Endothelial cell of umbilical vein (primary cell): ENCODE data around the gene GPR146. TPM values are rescaled to one million over a fixed set of nuclear protein-coding genes. Genes with fewer than 3 reads are reported as not detected.

Source experiments
- BruUV-seq: library from RNA; stranded (reverse); fragments of 400-500 nt; replicated peaks from 2 replicates; lab custom pipeline; 2021; lab: Mats Ljungman, UMichigan
- CTCF ChIA-PET: fragments of 300-600, 350-600 bp; sonication (Branson Sonifier 250); formaldehyde crosslinking; loops from one replicate; lab custom pipeline; 2021; ENCODE audit warnings: antibody characterized with exemption, inconsistent platforms; lab: Charles Lee
- POLR2A ChIA-PET: fragments of 300-600, 350-600 bp; sonication (Branson Sonifier 250); formaldehyde crosslinking; loops from one replicate; lab custom pipeline; 2021; ENCODE audit warnings: antibody characterized with exemption, inconsistent platforms; lab: Charles Lee
- DNase-seq: peaks from one replicate; pipeline ENCODE4 v3.0.0-alpha.2; 2011; ENCODE audit warnings: low read depth, low spot score
- FAIRE-seq: peaks from 2 replicates; lab custom pipeline; 2011; peaks lifted over from hg19 to GRCh38; lab: Jason Lieb, UNC
- H2AFZ ChIP-seq: 2 replicates; pipeline ENCODE4 v1.6.0; 2012; ENCODE audit warnings: low read depth, low read length, control low read depth, inconsistent platforms
- H3K27ac ChIP-seq: 2 replicates; pipeline ENCODE4 v1.5.1; 2011; ENCODE audit warnings: low read depth, mild to moderate bottlenecking, control low read depth, low read length, moderate library complexity; ENCODE audit not compliant: insufficient read depth
- H3K27me3 ChIP-seq, 2 experiments: 2 replicates each; pipeline versions ENCODE4 v1.6.0 to v1.6.1; 2011; ENCODE audit warnings: low read length in 2 of 2, mixed read lengths in 1 of 2; ENCODE audit not compliant: control insufficient read depth in 2 of 2, insufficient read depth in 2 of 2
- H3K36me3 ChIP-seq, 2 experiments: 2 replicates in 1 of 2; 3 replicates in 1 of 2; pipeline ENCODE4 v1.5.1; 2011; ENCODE audit warnings: low read length in 2 of 2, mild to moderate bottlenecking in 1 of 2, moderate library complexity in 1 of 2; ENCODE audit not compliant: control insufficient read depth in 2 of 2, insufficient read depth in 2 of 2; ENCODE audit errors: extremely low read depth in 1 of 2
- H3K4me1 ChIP-seq: 3 replicates; pipeline ENCODE4 v1.5.1; 2011; ENCODE audit warnings: mild to moderate bottlenecking, low read length; ENCODE audit not compliant: control insufficient read depth, insufficient read depth; ENCODE audit errors: extremely low read depth
- H3K4me2 ChIP-seq: 2 replicates; pipeline ENCODE4 v1.6.1; 2011; ENCODE audit warnings: low read length, control low read depth, mixed read lengths; ENCODE audit not compliant: insufficient read depth
- H3K4me3 ChIP-seq, 3 experiments: fragments of 200-600 bp in 1 of 3; sonication (generic), shearing (Covaris generic) in 1 of 3; replicated peaks in 1 of 3; 2 replicates each; pipeline ENCODE4 v1.5.1; 2011 to 2016; ENCODE audit warnings: control low read depth in 3 of 3, low read length in 3 of 3, mild to moderate bottlenecking in 2 of 3, inconsistent platforms in 1 of 3, low read depth in 1 of 3, moderate library complexity in 1 of 3; ENCODE audit not compliant: insufficient read depth in 1 of 3
- H3K79me2 ChIP-seq: 2 replicates; pipeline ENCODE4 v1.6.0; 2012; ENCODE audit warnings: low read length, inconsistent platforms; ENCODE audit not compliant: control insufficient read depth, insufficient read depth
- H3K9ac ChIP-seq: replicated peaks from 2 replicates; pipeline ENCODE3; 2011; ENCODE audit warnings: low read length, control low read depth; ENCODE audit not compliant: insufficient read depth; ENCODE audit errors: extremely low read depth
- H3K9me1 ChIP-seq: replicated peaks from 3 replicates; pipeline ENCODE4 v1.6.0; 2011; ENCODE audit warnings: mild to moderate bottlenecking, low read length; ENCODE audit not compliant: control insufficient read depth, insufficient read depth; ENCODE audit errors: extremely low read depth
- H3K9me3 ChIP-seq: replicated peaks from 2 replicates; pipeline ENCODE4 v1.5.1; 2012; ENCODE audit warnings: low read length, inconsistent platforms; ENCODE audit not compliant: control insufficient read depth, insufficient read depth
- H4K20me1 ChIP-seq: replicated peaks from 2 replicates; pipeline ENCODE3; 2011; ENCODE audit warnings: mild to moderate bottlenecking, low read length; ENCODE audit not compliant: control insufficient read depth, insufficient read depth; ENCODE audit errors: extremely low read depth
- EZH2 ChIP-seq: IDR thresholded peaks from 2 replicates; pipeline ENCODE4 v1.6.1; 2012; ENCODE audit warnings: borderline replicate concordance, low read depth, mild to moderate bottlenecking, moderate library complexity, low read length, inconsistent platforms; ENCODE audit not compliant: severe bottlenecking
- FOS ChIP-seq: IDR thresholded peaks from 2 replicates; pipeline ENCODE4 v1.6.1; 2011; ENCODE audit warnings: mild to moderate bottlenecking, low read length, moderate library complexity, borderline replicate concordance; ENCODE audit not compliant: insufficient read depth
- GATA2 ChIP-seq: IDR thresholded peaks from 2 replicates; pipeline ENCODE4 v1.7.0; 2011; ENCODE audit warnings: low read depth, mild to moderate bottlenecking, moderate library complexity, mixed read lengths, low read length; ENCODE audit not compliant: insufficient read length, insufficient read depth
- JUN ChIP-seq: IDR thresholded peaks from 2 replicates; pipeline ENCODE4 v1.6.1; 2011; ENCODE audit warnings: borderline replicate concordance, low read depth; ENCODE audit not compliant: insufficient read length, insufficient read depth
- MYC ChIP-seq: IDR thresholded peaks from one replicate; pipeline ENCODE4 v1.6.1; 2011; ENCODE audit warnings: mild to moderate bottlenecking, low read depth, low read length
- POLR2A ChIP-seq: IDR thresholded peaks from 2 replicates; pipeline ENCODE4 v1.6.1; 2012; ENCODE audit warnings: low read depth, mild to moderate bottlenecking, control low read depth, low read length
- POLR2AphosphoS5 ChIP-seq: IDR thresholded peaks from 2 replicates; pipeline ENCODE4 v1.6.1; 2012; ENCODE audit warnings: low read depth, mild to moderate bottlenecking, control low read depth, low read length, moderate library complexity; ENCODE audit not compliant: insufficient read depth
- dilution Hi-C: fragments of 300-500 bp; cut with MboI; formaldehyde crosslinking; loops from one replicate; pipeline ENCODE4 v1.15.0; 2019; ENCODE audit warnings: low sequenced_read_pairs; ENCODE audit not compliant: extremely low pct_ligation_motif_present
- intact Hi-C: fragments of 100-400 bp; cut with micrococcal nuclease; formaldehyde crosslinking; loops from one replicate; pipeline ENCODE4 v1.10.0; 2022
- polyA plus RNA-seq, 4 experiments: library from polyadenylated mRNA; depleted of rRNA in 3 of 4; stranded (reverse) in 3 of 4; unstranded in 1 of 4; fragments of >200 nt; gene quantifications; 2 replicates each; pipeline versions ENCODE4 v1.2.1 to v1.2.3, GENCODE V29; 2011 to 2012; ENCODE audit warnings: missing spikeins in 1 of 4
- total RNA-seq: library from RNA; stranded (reverse); gene quantifications from 2 replicates; pipeline ENCODE4 v1.2.3, GENCODE V29; 2021
- TF ChIP-seq, protein P1 (sequence below): IDR thresholded peaks from 2 replicates; pipeline ENCODE4 v1.6.1; 2011; ENCODE audit not compliant: insufficient read depth, insufficient read length
- TF ChIP-seq, protein P2 (sequence below), 2 donors: IDR thresholded peaks; 1 replicate in 1 of 2; 2 replicates in 1 of 2; pipeline ENCODE4 v1.5.1; 2011; ENCODE audit warnings: low read length in 2 of 2, mild to moderate bottlenecking in 2 of 2, moderate library complexity in 2 of 2, control low read depth in 1 of 2, inconsistent platforms in 1 of 2, low read depth in 1 of 2; ENCODE audit not compliant: insufficient read depth in 1 of 2; ENCODE audit errors: extremely low read depth in 1 of 2

The GPR146 gene
- total and polyA plus RNA-seq, 2 donors (not counting 3 experiments of a cell fraction or from before 2014, with no cell fraction given) = 18.5 to 44.8 TPM

DNA sequence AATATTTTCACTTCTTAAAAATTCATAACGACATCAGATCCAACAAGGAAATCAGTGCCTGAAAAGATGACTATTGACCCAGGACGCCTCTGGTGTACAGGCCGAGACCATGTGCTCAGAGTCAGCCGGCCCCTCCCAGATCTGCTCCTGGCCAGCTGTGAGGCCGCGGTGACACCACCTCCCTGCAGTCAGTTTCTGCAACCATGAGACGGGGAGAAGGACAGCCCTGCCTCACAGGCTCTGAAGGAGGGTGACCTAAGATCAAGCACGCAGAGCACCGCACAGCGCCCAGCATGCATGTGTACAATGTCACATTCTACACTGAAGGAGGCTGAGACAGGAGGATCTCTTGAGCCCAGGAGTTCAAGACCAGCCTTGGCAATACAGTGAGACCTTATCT, 40.9 kb downstream of the GPR146 start:
- CTCF ChIA-PET = interaction anchor here (0.8 to 3.7 kb wide), 10 partner anchors 9 to 184 kb away, joined by 3 to 65 read pairs (median 12); no protein-coding TSS in a partner anchor
- intact Hi-C loops = loop anchor here (5.0 kb wide), 1 partner anchor 77 kb away; the partner anchor contains the start of gene ZFAND2A
- no peaks in the 10 kb centered on the region for H4K20me1 ChIP-seq

More for the DNA sequence above, 40.9 kb downstream of the GPR146 start:
- no peak for FAIRE-seq
- H3K9me3 ChIP-seq = no peaks in the 10 kb centered on the region
- H3K27me3 ChIP-seq = no peaks in the 10 kb centered on the region
- no peak overlapping the region for H3K4me3 ChIP-seq
- no peaks in the 10 kb centered on the region for H3K36me3 ChIP-seq
- no peak for DNase-seq
- H2AFZ ChIP-seq = no peak overlapping the region
- no peaks in the 10 kb centered on the region for H3K79me2 ChIP-seq
- H3K27ac ChIP-seq = no peak overlapping the region
- BruUV-seq = no TSS peak
- H3K9ac ChIP-seq = no peak overlapping the region
- H3K4me1 ChIP-seq = peaks cover 21% of the 10 kb centered on the region
- dilution Hi-C loops = no loop called here
- POLR2A ChIA-PET = interaction anchor here (0.7 kb wide), 1 partner anchor 121 kb away, joined by 6 read pairs; no protein-coding TSS in a partner anchor
- TF ChIP-seq, protein P1, sequence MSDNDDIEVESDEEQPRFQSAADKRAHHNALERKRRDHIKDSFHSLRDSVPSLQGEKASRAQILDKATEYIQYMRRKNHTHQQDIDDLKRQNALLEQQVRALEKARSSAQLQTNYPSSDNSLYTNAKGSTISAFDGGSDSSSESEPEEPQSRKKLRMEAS = no peak
- TF ChIP-seq GATA2 (no peak), MYC (no peak), POLR2AphosphoS5 (no peak), JUN (no peak), EZH2 (no peak), FOS (no peak), POLR2A (no peak)
- TF ChIP-seq, protein P2, sequence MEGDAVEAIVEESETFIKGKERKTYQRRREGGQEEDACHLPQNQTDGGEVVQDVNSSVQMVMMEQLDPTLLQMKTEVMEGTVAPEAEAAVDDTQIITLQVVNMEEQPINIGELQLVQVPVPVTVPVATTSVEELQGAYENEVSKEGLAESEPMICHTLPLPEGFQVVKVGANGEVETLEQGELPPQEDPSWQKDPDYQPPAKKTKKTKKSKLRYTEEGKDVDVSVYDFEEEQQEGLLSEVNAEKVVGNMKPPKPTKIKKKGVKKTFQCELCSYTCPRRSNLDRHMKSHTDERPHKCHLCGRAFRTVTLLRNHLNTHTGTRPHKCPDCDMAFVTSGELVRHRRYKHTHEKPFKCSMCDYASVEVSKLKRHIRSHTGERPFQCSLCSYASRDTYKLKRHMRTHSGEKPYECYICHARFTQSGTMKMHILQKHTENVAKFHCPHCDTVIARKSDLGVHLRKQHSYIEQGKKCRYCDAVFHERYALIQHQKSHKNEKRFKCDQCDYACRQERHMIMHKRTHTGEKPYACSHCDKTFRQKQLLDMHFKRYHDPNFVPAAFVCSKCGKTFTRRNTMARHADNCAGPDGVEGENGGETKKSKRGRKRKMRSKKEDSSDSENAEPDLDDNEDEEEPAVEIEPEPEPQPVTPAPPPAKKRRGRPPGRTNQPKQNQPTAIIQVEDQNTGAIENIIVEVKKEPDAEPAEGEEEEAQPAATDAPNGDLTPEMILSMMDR (IDR thresholded peaks at IDR 0.05; ENCODE audit: extremely low read depth in 1 of 2, insufficient read depth in 1 of 2, low read depth in 1 of 2, low read length in 2 of 2) = no peak
- H3K4me2 ChIP-seq = no peak overlapping the region
- no peaks in the 10 kb centered on the region for H3K9me1 ChIP-seq
